HepG2 (cell line): ENCODE measurements around the gene PCYOX1L. TPM values are rescaled to one million over a fixed set of nuclear protein-coding genes. Genes with fewer than 3 reads are reported as not detected.
A peak's percentile ranks its signal among the peaks of the same experiment; 100 is the strongest.

Experiments used
- AFF4 ChIP-seq: sonication (generic); formaldehyde crosslinking; IDR thresholded peaks from 2 replicates; pipeline ENCODE4 v1.4.0; 2020; ENCODE audit warnings: missing genetic modification reagents
- CENPT ChIP-seq: sonication (generic); formaldehyde crosslinking; IDR thresholded peaks from 2 replicates; pipeline ENCODE4 v1.8.0; 2022; ENCODE audit warnings: low read depth, mild to moderate bottlenecking, moderate library complexity, missing genetic modification reagents
- HMG20B ChIP-seq: conservative IDR thresholded peaks from 2 replicates; pipeline ENCODE4 v1.6.1; 2016; ENCODE audit warnings: missing genetic modification reagents, missing compliant biosample characterization
- JUN ChIP-seq: sonication (generic); formaldehyde crosslinking; IDR thresholded peaks from 2 replicates; pipeline ENCODE4 v1.4.0; 2020; ENCODE audit warnings: mild to moderate bottlenecking, missing genetic modification reagents
- MXD4 ChIP-seq: IDR thresholded peaks from 2 replicates; pipeline ENCODE4 v1.6.1; 2016; ENCODE audit warnings: mild to moderate bottlenecking, missing biosample characterization, missing genetic modification reagents
- NFIB ChIP-seq: sonication (generic); formaldehyde crosslinking; IDR thresholded peaks from 2 replicates; pipeline ENCODE4 v1.9.0; 2021; ENCODE audit warnings: missing genetic modification reagents, mild to moderate bottlenecking, borderline replicate concordance
- PPARG ChIP-seq: conservative IDR thresholded peaks from 2 replicates; pipeline ENCODE4 v1.6.1; 2016; ENCODE audit warnings: missing biosample characterization, missing genetic modification reagents
- PTBP1 ChIP-seq: fragments of 200-400 bp; formaldehyde crosslinking; IDR thresholded peaks from 2 replicates; pipeline ENCODE4 v1.6.1; 2018; ENCODE audit warnings: low read length, low read depth; ENCODE audit not compliant: poor library complexity, severe bottlenecking
- RFX3 ChIP-seq: IDR thresholded peaks from 2 replicates; pipeline ENCODE4 v1.6.1; 2016; ENCODE audit warnings: missing biosample characterization, missing genetic modification reagents
- SMAD1 ChIP-seq: sonication (generic); formaldehyde crosslinking; IDR thresholded peaks from 2 replicates; pipeline ENCODE4 v1.4.0; 2020; ENCODE audit warnings: missing genetic modification reagents, low read depth, mild to moderate bottlenecking, borderline replicate concordance
- SNAI1 ChIP-seq: sonication (generic); formaldehyde crosslinking; IDR thresholded peaks from 2 replicates; pipeline ENCODE4 v1.5.0; 2020; ENCODE audit warnings: mild to moderate bottlenecking, missing genetic modification reagents, borderline replicate concordance
- TCF12 ChIP-seq, 2 experiments: fragments of 450-650 bp in 1 of 2; sonication (generic) in 1 of 2; formaldehyde crosslinking in 1 of 2; IDR thresholded peaks; 2 replicates each; pipeline versions ENCODE4 v1.6.1 to v1.8.0; 2017 to 2022; ENCODE audit warnings: antibody characterized with exemption in 1 of 2, mild to moderate bottlenecking in 1 of 2, missing genetic modification reagents in 1 of 2, moderate library complexity in 1 of 2
- XRCC5 ChIP-seq: fragments of 200-400 bp; formaldehyde crosslinking; optimal IDR thresholded peaks from 2 replicates; pipeline ENCODE3; 2017; ENCODE audit warnings: mild to moderate bottlenecking, low read length
- ZFP82 ChIP-seq: sonication (generic); formaldehyde crosslinking; IDR thresholded peaks from 2 replicates; pipeline ENCODE4 v1.5.1; 2020; ENCODE audit warnings: mild to moderate bottlenecking, missing genetic modification reagents, borderline replicate concordance
- ZNF251 ChIP-seq: sonication (generic); formaldehyde crosslinking; IDR thresholded peaks from 2 replicates; pipeline ENCODE4 v1.9.0; 2021; ENCODE audit warnings: mild to moderate bottlenecking, missing genetic modification reagents
- ZNF354B ChIP-seq: sonication (generic); formaldehyde crosslinking; IDR thresholded peaks from 2 replicates; pipeline ENCODE4 v1.8.0; 2022; ENCODE audit warnings: mild to moderate bottlenecking, missing genetic modification reagents
- ZNF383 ChIP-seq: sonication (generic); formaldehyde crosslinking; IDR thresholded peaks from 2 replicates; pipeline ENCODE4 v1.4.0; 2020; ENCODE audit warnings: missing genetic modification reagents, mild to moderate bottlenecking, borderline replicate concordance
- polyA plus RNA-seq, 8 experiments: library from polyadenylated mRNA; depleted of rRNA in 3 of 8; stranded (reverse) in 7 of 8; unstranded in 1 of 8; fragments of >200 nt; fragmentation: Illumina TruSeq in 4 of 8; extraction: Trizol in 4 of 8; gene quantifications; 2 replicates each; pipeline versions ENCODE4 v1.2.1 to v1.2.3, GENCODE V29; 2011 to 2016; ENCODE audit warnings: low read depth in 4 of 8, missing spikeins in 1 of 8, mixed read lengths in 1 of 8; ENCODE audit not compliant: insufficient read depth in 1 of 8
- total RNA-seq, 5 experiments: library from RNA; depleted of rRNA; stranded (reverse); fragments of >200 nt; fragmentation: Illumina TruSeq; extraction: Trizol; gene quantifications; 2 replicates each; pipeline ENCODE4 v1.2.3, GENCODE V29; 2016; ENCODE audit warnings: low read depth in 1 of 5
- TF ChIP-seq, protein P1 (sequence below): sonication (generic); formaldehyde crosslinking; IDR thresholded peaks from 2 replicates; pipeline ENCODE4 v1.5.0; 2020; ENCODE audit warnings: missing genetic modification reagents, mild to moderate bottlenecking, borderline replicate concordance

Gene PCYOX1L
- total and polyA plus RNA-seq, 2 of the 13 experiments (the other 11 are each of a cell fraction or from before 2014, with no cell fraction given): 1.00 to 3.7 TPM

DNA sequence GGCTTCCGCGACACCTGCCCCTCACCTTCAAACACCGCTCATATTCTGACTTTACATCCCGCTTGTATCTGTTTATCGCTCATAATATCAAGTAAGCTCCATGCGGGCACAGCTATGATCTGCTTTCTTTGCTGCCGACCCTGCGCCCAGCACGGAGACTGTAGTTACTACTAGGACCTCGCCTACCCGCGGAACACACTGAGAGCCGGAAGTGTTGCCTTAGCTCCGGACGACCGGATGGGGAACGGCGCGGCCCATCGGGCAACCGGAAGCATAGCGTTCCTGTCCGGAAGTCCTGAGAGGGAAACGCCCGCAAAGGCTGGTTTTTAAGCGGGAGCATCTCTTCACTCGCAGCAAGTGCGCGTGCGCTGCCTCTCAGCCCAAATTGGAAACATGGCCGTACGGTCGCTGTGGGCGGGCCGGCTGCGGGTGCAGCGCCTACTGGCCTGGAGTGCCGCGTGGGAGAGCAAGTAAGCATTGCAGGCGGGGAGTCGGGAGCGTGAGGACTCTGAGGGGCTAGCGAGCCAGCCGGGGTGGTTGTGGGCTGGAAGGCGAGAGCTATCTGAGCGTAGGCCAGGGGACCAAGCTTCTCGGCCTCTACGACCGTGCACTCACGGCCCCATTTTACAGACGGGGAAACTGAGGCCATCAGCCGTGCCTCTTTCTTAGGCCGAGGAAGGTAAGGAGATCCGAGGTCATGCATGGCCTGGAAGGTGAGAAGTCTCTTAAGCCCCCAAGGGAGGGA, 12.5 kb upstream of the PCYOX1L start, which contains the start of gene GRPEL2 (continued):
- TF ChIP-seq JUN (no peak), SNAI1 (no peak), XRCC5 (peak; percentile 93), PPARG (peak; percentile 47; the same call in 1 of the 2 replicates), ZNF251 (no peak; the same call in 1 of the 2 replicates), AFF4 (CRISPR knock-in tag) (no peak), SMAD1 (CRISPR knock-in tag) (peak; percentile 93), ZFP82 (peak; percentile 75; the same call in 1 of the 2 replicates), HMG20B (CRISPR knock-in tag) (0 out of 2 replicates have a peak, but pooled peaks have one; percentile 44), PTBP1 (no peak), TCF12 (IDR thresholded peaks at IDR 0.05) (no peak), TCF12 (CRISPR knock-in tag; IDR thresholded peaks at IDR 0.05) (no peak), ZNF354B (CRISPR knock-in tag) (peak; percentile 78; the same call in 1 of the 2 replicates), ZNF383 (no peak), RFX3 (no peak; the same call in 1 of the 2 replicates), CENPT (CRISPR knock-in tag) (0 out of 2 replicates have a peak, but pooled peaks have one; percentile 85), MXD4 (CRISPR knock-in tag) (peak; percentile 77), NFIB (CRISPR knock-in tag) (no peak)
- TF ChIP-seq, protein P1, sequence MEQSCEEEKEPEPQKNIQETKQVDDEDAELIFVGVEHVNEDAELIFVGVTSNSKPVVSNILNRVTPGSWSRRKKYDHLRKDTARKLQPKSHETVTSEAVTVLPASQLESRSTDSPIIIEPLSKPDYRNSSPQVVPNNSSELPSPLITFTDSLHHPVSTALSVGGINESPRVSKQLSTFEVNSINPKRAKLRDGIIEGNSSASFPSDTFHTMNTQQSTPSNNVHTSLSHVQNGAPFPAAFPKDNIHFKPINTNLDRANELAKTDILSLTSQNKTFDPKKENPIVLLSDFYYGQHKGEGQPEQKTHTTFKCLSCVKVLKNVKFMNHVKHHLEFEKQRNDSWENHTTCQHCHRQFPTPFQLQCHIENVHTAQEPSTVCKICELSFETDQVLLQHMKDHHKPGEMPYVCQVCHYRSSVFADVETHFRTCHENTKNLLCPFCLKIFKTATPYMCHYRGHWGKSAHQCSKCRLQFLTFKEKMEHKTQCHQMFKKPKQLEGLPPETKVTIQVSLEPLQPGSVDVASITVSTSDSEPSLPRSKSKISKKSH (CRISPR knock-in tag): peak; percentile 72; the same call in 1 of the 2 replicates
